BLaER1 treated with 17β-estradiol and CSF1 and Interleukin-3, amounts not matched to agents 10 nM and 100 nM (cell line): Measurements from ENCODE around the gene SMR3B.

Experiments used
- H3K27ac ChIP-seq, 11 experiments: shearing (Covaris generic); formaldehyde crosslinking; 2 replicates each; pipeline ENCODE4 v1.8.1; 2022
- H3K27me3 ChIP-seq, 11 experiments: shearing (Covaris generic); formaldehyde crosslinking; 2 replicates each; pipeline ENCODE4 v1.8.1; 2022
- H3K36me3 ChIP-seq, 11 experiments: shearing (Covaris generic); formaldehyde crosslinking; 2 replicates each; pipeline ENCODE4 v1.8.1; 2022
- H3K4me1 ChIP-seq, 10 experiments: shearing (Covaris generic); formaldehyde crosslinking; 2 replicates each; pipeline ENCODE4 v1.8.1; 2022
- H3K4me2 ChIP-seq, 11 experiments: shearing (Covaris generic); formaldehyde crosslinking; 2 replicates each; pipeline ENCODE4 v1.8.1; 2022
- H3K4me3 ChIP-seq, 10 experiments: shearing (Covaris generic); formaldehyde crosslinking; 2 replicates each; pipeline ENCODE4 v1.8.1; 2022
- H3K9ac ChIP-seq, 11 experiments: shearing (Covaris generic); formaldehyde crosslinking; 2 replicates each; pipeline ENCODE4 v1.8.1; 2022
- H3K9me3 ChIP-seq, 11 experiments: shearing (Covaris generic); formaldehyde crosslinking; replicated peaks in 1 of 11; 2 replicates each; pipeline ENCODE4 v1.8.1; 2022
- H4K20me1 ChIP-seq, 11 experiments: shearing (Covaris generic); formaldehyde crosslinking; 2 replicates each; pipeline ENCODE4 v1.8.1; 2022
- Cebpa-rat ChIP-seq, 11 experiments: shearing (Covaris generic); IDR thresholded peaks; 2 replicates each; pipeline ENCODE4 v1.8.1; 2022

The SMR3B gene

DNA sequence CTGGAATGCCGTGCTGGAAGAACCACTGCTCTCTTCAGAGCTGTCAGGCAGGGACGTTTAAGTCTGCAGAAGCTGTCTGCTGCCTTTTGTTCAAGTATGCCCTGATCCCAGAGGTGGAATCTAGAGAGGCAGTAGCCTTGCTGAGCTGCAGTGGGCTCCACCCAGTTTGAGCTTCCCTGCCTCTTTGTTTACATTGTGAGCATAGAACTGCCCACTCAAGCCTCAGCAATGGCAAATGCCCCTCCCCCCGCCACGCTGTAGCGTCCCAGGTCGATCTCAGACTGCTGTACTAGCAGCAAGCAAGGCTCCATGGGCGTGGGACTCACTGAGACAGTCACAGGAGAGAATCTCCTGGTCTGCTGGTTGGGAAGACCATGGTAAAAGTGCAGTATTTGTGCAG, 54.3 kb downstream of the SMR3B start:
- Histone ChIP-seq H3K9me3 (peaks cover 0 to 6% (median 0%) of the 10 kb centered on the region in 11 experiments; a peak in 3 of 22 replicates), H4K20me1 (no peaks in the 10 kb centered on the region), H3K27ac (no peak overlapping the region), H3K9ac (no peak overlapping the region), H3K27me3 (no peaks in the 10 kb centered on the region), H3K4me2 (no peak overlapping the region), H3K4me3 (no peak overlapping the region), H3K4me1 (no peaks in the 10 kb centered on the region), H3K36me3 (no peaks in the 10 kb centered on the region)
- no peak for TF ChIP-seq Cebpa-rat (IDR thresholded peaks at IDR 0.05)
